ENCODE results near the gene CTSZ.
"Not testable (repeated sequence)": the region's sequence is repeated elsewhere in the genome, so short reads cannot be mapped to it uniquely, and the experiment has no call there.

CTSZ gene

DNA sequence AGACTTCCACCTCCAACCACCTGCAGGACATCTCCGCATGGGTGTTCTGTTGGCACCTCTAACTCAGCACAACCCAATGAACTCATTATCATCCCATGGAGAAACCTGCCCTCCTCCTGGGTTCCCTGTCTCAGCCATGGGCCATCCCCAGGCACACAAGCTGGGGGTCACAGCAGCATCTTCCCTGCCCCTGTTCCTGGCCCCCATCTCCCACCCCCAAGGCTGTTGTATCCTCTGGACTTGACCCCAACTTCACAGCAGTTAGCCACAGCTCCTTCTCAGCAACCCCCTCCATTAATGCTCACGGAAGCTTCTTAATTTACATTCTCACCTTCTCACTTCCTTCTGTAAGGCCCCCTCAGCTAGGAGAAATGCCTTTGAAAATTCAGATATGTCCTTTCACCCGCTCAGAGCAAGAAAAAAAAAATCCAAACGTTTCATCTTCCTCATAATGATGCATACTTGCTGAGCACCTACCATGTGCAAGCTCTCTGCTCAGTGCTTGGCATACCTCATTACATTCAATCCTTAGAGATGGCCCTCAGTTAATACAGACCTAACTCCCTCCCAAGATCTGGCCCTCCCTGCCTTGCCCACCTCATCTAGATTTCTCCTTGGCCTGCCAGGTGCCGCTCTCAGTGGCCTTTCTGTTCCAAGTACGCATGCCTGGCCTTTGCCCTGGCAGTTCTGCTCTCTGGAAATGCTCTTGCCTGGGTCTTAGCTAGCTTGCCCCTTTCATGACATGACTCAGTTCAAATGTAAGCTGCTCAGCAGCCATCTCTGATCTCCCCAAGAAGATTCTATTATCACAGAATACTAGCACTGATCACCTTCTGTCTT is 28.5 kb downstream of the CTSZ start:
- DNase-seq (ENCODE audit: low read depth), result no peak

DNA sequence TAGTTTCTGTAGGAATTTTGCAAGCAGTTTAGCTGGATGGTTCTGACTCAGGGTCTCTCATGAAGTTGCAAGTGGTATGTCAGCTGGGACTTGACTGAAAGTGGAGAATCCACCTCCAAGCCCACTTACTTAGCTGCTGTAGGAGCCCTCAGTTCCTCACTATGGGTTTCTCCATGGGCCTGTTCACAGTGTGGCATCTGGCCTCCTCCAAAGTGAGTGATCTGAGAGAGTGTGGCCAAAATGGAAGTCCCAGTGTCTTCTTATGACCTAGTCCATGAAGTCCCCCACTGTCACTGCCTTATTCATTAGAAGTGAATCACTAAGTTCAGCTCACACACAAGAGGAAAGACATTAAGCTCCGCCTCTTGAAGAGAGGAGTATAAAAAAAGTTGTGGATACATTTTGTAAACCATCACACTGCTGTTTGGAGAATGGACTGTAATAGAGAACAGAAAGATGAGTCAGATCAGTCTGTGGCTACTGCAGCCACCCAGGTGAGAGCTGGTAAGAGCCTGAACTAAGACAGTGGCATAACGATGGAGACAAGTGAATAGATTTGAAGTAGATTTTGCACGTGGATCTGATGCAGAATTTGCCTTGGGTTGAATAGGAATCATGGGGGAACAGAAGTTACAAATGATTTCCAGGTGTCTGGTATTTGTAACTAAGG is 30.9 kb downstream of the CTSZ start:
- no peak for DNase-seq (ENCODE audit: low read depth)

DNA sequence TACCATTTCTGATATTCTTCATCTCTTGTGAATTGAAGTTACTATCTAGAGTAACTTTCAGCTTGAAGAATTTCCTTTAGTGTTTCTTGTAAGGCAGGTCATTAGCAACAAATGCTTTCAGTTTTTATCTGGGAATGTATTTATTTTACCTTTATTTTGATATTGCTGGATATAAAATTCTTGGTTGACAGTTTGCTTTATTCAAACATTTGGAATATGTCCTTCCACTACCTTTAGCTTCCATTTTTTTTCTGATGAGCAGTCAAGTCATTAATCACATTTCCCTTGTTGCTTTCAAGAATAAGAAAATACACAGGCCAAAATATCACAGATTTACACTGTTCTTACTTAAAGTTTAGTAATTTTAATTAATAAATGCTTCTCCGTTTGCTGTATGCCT is 31.7 kb downstream of the CTSZ start:
- DNase-seq (ENCODE audit: low read depth), result no peak

DNA sequence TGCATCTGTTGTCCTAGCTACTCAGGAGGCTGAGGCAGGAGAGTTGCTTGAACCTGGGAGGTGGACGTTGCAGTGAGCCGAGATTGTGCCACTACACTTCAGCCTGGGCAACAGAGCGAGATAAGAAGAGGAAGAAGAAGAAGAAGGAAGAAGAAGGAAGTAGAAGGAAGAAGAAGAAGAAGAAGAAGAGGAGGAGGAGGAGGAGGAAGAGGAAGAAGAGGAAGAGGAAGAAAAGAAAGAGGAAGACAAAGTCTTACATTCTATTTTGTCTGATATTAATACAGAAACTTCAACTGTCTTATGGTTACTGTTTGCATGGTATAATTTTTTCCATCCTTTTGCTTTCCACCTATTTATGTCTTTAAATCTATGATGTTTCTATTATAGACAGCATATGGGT is 33.2 kb downstream of the CTSZ start:
- DNase-seq (ENCODE audit: low read depth), result no peak

DNA sequence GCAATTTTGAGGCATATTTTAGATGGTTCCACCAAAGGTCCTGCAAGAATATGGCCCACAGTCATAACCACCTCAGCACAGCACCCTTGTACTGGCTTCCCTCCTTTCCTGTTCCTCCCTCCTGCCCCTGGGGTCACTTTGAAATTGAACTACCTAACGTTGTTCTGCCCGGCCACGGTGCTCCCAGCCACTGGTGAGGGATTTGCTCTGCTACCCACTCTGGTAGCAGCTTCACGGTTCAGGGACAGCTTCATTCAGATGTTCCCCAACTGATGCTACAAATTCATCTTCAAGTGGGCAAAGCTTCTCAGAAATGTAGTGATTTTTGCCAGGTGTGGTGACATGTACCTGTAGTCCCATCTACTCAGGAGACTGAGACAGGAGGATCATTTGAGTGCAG is 33.9 kb downstream of the CTSZ start:
- DNase-seq (ENCODE audit: low read depth), result no peak

DNA sequence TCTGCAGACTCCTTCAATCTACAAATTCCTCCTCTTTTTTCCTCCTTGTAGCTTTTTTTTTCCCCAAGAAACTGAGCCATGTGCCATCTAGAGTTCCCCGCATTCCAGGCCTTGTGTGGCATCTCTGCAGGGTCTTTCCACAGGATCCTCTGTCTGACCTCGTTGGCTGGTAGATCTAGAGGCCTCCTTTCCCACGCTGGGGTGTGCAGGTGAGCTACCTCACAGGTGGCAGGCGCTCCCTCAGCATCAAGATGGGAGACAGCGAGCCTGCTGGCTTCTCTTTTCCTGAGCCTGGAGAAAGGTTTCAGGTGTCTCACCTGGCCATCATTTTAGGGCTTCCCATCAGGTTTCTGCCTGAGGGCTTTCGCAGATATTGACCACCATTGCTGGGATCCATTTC is 35.6 kb downstream of the CTSZ start:
- DNase-seq (ENCODE audit: low read depth), result no peak

DNA sequence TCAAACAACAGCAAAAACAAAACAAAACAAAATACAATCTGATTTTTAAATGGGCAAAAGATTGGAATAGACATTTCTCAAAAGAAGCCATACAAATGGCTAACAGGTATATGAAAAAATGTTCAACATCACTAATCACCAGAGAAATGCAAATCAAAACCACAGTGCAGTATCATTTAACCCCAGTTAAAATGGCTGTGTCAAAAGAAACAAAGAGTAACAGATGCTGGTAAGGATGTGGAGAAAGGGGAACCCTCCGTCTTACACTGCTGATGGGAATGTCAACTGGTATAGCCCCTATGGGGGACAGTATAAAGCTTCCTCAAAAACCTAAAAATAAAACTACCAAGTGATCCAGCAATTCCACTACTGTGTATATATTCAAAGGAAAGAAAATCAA is 36.9 kb downstream of the CTSZ start:
- no peak for DNase-seq (ENCODE audit: low read depth)

DNA sequence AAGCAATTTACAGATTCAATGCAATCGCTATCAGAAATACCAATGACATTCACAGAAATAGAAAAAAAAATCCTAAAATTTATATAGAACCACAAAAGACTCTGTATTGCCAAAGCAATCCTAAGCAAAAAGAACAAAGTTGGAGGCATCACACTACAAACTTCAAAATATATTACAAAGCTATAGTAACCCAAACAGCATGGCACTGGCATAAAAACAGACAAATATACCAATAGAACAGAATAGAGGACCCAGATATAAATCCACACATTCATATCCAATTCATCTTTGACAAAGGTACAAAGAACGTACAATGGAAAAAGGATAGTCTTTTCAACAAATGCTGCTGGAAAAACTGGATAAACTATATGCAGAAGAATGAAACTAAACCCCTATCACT is 37.6 kb downstream of the CTSZ start:
- no peak for DNase-seq (ENCODE audit: low read depth)

DNA sequence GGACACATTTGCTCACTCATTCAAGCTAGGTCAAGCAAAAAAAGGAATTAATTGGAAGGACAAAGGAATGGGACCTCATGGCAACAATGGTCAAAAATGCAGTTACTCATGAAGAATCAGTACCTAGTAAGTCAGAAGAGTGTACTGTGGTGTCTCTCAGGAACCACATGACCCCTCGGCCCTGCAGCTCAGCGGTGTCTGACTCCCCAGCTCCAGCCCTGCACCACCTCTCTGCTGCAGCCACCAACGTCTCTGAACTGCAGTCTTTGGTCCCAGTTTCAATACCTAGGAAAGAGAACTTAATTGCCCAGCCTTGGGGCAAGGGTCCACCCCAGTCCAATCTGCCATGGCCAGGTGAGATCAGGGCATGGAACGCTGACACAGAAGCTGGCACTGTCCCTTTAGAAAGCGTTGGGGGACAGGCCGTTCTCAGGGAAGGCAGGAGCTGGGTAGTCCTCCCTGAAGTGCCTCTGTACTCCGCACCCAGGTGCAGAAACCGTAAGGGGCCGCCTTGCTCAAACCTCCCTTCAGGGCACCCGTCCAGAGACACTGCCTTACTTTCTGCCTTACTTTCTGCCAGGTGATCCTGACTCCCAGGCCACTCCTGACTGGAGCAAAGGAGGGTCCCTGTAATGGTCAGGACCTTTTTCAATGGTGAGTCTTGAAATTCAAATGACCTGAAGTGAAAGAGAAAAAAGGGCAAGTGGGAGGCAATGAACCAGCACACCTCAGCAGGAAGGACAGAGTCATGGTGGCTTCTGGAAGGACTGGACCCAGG is 39.2 kb downstream of the CTSZ start:
- no peak for DNase-seq (ENCODE audit: low read depth)

DNA sequence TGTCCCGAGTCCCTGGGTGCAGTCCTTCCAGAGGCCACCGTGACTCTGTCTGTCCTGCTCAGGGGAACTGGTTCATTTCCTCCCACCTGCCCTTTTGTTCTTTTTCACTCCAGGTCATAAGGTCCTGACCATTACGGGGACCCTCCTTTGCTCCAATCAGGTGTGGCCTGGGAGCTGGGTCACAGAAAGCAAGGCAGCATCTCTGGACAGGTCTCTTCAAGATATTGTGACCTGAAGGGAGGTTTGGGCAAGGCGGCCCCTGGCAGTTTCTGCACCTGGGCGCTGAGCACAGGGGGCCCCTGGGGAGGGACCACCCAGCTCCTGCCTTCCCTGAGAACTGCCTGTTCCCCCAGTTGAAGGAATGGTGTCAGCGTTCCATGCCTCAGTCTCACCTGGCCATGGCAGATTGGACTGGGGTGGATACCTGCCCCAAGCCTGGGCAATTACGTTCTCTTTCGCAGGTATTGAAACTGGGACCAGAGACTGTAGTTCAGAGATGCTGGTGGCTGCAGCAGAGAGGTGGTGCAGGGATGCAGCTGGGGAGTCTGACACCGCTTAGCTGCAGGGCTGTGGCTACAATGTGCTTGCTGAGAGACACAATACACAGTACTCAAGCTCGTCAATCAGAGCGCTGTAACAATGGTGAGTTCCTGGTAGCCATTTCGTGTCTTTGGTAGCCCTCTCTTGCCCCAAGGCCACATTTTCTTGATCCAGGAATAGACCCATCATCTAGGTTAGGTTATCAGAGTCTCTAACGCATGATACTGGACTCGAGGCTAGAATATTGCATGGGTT is 41.6 kb downstream of the CTSZ start:
- DNase-seq (ENCODE audit: low read depth), result no peak

DNA sequence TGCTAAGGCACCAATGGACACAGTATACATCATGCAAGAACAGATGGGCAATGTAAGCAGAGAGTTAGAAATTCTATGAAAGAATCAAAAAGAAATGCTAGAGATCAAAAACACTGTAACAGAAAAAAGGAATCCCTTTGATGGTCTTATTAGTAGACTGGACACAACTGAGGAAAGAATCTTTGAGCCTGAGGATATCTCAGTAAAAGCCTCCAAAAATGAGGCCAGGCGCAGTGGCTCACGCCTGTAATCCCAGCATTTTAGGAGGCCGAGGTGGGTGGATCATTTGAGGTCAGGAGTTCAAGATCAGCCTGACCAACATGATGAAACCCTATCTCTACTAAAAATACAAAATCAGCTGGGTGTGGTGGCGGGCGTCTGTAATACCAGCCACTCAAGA is 43.1 kb downstream of the CTSZ start:
- not testable (repeated sequence) for DNase-seq (ENCODE audit: low read depth)

DNA sequence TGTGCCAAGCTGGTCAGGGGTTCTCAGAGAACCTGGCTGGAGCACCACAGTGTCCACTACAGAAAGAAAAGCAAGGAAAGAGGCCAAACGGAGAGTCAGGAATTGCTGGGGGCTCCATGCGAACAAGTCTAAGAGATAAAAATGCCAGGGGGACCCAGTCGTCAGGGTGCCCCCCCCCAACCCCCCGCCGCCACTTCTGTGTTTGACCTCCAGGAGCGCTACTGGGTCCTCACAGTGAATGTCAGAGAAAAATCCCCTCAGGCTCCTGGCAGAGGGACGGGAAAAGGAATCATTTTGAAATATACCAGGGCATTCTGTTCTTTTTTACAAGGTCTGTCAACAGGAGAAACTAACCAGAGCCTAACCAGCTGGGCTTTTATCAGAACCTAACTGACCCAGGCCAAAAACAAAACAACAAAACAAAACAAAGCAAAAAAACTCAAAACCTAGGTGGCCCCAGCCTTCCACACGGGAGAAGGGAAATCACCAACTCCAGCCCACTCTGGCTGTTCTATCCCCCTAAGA is 43.9 kb downstream of the CTSZ start:
- no peak for DNase-seq (ENCODE audit: low read depth)

DNA sequence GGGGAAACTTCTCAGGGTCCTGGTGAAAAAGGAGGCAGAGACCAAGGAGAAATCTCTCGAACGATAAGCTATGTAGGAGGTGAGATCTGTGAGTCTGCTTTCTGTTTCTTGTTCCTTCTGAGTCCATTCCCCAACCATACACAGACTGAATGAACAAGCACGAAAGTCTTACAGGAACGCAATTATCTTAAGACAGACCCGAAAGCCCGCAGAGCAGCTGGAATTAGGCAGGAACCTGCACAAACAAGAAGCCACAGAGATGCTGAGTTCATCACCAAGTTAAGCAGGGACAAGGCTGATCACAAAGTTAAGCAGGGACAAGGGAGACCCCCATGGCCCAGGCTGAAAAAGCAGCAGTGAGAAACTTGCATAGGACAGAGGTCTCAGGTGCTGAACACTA is 47.4 kb downstream of the CTSZ start:
- DNase-seq (ENCODE audit: low read depth), result no peak

DNA sequence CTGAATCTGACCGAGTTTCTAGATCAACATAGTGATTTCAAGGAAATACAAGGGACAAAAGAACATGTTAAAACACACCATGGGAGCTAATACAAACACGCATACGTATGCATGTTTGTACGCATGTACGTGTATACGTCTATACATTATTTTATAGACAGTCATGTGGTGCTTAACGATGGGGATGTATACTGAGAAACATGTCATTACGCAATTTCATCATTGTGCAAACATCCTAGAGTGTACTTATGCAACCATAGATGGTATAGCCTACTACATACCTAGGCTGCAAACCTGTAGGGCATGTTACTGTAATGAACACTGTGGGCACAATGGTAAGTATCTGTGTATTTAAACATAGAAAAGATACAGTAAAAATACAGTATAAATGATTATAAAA is 51.0 kb downstream of the CTSZ start:
- no peak for DNase-seq (ENCODE audit: low read depth)

DNA sequence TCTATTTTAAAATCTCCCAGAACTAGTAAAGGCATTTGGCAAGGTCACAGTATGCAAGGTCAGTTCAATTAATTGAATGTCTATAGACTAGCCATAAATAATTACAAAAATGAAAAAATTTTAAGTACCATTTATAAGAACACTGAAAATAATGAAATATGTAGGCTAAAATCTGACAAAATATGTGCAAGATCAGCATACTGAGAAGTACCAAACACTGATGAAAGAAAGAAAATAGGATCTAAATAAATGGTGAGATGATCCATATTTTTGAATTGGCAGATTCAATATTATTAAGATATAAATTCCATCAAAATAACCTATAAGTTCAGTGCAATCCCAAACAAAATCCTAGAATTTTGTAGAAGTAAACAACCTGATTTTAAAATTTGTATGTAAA is 54.0 kb downstream of the CTSZ start:
- no peak for DNase-seq (ENCODE audit: low read depth)

DNA sequence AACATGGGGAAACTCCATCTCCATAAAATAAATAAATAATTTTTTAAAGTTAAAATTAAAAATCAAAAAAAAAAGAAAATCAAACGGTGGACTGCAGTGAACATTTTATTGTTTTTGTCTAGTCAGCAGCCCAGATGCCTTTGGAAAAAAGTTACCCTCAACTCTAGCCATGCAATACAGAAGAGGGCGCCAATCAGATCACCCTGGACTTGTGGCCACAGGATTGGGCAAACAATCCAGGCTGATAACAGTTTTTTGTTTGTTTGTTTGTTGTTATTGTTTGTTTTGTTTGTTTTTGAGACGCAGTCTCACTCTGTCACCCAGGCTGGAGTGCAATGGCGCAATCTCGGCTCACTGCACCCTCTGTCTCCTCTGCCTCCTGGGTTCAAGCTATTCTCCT is 56.5 kb downstream of the CTSZ start:
- DNase-seq (ENCODE audit: low read depth), result no peak

DNA sequence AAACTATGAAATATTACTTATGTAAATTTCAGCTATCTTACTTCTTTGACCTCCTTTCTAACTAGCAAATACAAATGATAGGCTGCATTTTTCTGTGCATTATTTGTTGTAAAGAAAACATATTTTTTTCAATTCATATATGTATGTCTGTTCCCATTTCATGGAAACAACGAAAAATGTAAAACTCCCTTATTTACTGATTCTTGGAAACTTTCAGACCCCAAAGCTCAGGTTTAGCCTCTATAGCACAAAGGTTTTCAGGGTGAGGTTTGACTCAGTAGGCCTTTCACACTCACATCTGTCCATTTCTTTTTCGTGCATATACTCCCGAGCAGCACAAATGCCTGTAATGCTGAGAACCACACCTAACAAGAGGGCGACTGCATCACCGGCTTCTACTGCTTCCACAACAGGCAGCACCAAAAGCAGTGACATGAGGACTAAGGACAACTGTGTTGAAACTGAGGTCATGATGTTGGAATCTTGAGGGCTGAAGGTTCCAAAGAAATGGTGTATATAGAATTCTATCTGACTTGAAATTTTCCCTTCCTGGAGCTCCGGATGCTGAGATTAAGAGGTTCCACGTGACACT is 59.2 kb downstream of the CTSZ start:
- DNase-seq (ENCODE audit: low read depth), result not testable (repeated sequence)

DNA sequence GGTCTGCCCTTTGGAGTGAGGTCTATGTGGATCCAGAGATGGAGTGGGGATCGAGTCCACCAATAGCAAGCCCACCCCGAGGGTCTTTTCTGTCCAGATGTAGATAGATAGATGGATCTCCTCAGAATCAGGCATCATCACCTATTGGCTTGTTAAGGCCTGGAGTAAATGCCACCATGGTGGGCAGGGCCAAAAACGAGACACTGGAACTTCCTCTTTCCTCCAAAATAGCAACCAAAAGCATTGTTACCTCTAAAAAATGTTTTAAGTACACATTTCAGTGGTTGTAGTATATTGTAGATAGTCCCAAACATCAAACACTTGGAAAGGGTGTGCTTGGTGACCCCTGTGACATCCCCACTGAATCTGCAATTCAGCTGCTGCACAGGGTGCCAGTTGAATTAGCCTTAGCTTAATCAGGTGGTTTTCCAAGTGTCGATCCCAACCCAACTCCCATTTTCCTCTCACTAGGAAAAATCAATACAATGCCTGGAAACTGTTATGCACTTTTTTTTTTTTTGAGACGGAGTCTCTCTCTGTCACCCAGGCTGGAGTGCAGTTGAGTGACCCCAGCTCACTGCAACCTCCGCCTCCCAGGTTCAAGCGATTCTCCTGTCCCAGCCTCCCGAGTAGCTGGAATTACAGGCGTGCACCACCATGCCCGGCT is 61.0 kb downstream of the CTSZ start:
- DNase-seq (ENCODE audit: low read depth), result no peak

Measured in activated T-cell treated with anti-CD3 and anti-CD28 coated beads for 1 hour (primary cell).